K562 (cell line): Measurements from ENCODE around the gene CARMIL3. TPM values are rescaled to one million over a fixed set of nuclear protein-coding genes. Genes with fewer than 3 reads are reported as not detected.

Experiments used
- ATAC-seq: fragments of 200-7000 bp; cut with Tn5 transposase; 3 replicates; pipeline ENCODE4 v1.9.1; 2020; ENCODE audit warnings: moderate library complexity
- BruUV-seq: library from RNA; stranded (reverse); fragments of 400-500 nt; replicated peaks from 2 replicates; lab custom pipeline; 2021; lab: Mats Ljungman, UMichigan
- CTCF ChIA-PET: fragments of 300-600 bp; formaldehyde crosslinking; extraction: SDS; loops from one replicate; lab custom pipeline; 2021; ENCODE audit warnings: low intra/inter-chr PET ratio; lab: Yijun Ruan, JAX
- POLR2A ChIA-PET: fragments of 300-600, 350-650 bp; sonication (Branson Sonifier 250); formaldehyde crosslinking; extraction: SDS; loops from one replicate; lab custom pipeline; 2021; ENCODE audit warnings: antibody characterized with exemption, inconsistent platforms; lab: Yijun Ruan, JAX
- DNase-seq, 4 experiments: peaks; one replicate each; pipeline versions ENCODE4 v3.0.0 to v3.0.0-alpha.2; 2011 to 2018; ENCODE audit warnings: low spot score in 3 of 4, mixed read lengths in 3 of 4; ENCODE audit errors: extremely low read depth in 1 of 4
- FAIRE-seq: peaks from 2 replicates; lab custom pipeline; 2011; peaks lifted over from hg19 to GRCh38; lab: Jason Lieb, UNC
- H2AFZ ChIP-seq: 2 replicates; pipeline ENCODE4 v1.6.0; 2011; ENCODE audit warnings: low read depth, low read length, control low read depth, inconsistent platforms
- H3K27ac ChIP-seq: fragments of 200-600 bp; 3 replicates; pipeline ENCODE4 v1.8.0; 2011; ENCODE audit warnings: low read depth, mild to moderate bottlenecking, control low read depth, inconsistent platforms, low read length, moderate library complexity, mixed read lengths; ENCODE audit errors: extremely low read depth
- H3K27me3 ChIP-seq, 2 experiments: fragments of 300-600 bp in 1 of 2; 2 replicates in 1 of 2; 3 replicates in 1 of 2; pipeline versions ENCODE4 v1.6.0 to v1.8.0; 2011; ENCODE audit warnings: inconsistent platforms in 2 of 2, low read length in 2 of 2, mild to moderate bottlenecking in 1 of 2, mixed read lengths in 1 of 2, moderate library complexity in 1 of 2; ENCODE audit not compliant: control insufficient read depth in 2 of 2, insufficient read depth in 2 of 2
- H3K36me3 ChIP-seq: fragments of 300-600 bp; 3 replicates; pipeline ENCODE4 v1.8.0; 2011; ENCODE audit warnings: mild to moderate bottlenecking, low read length, inconsistent platforms; ENCODE audit not compliant: control insufficient read depth, insufficient read depth
- H3K4me1 ChIP-seq, 2 experiments: fragments of 200-600 bp in 1 of 2; replicated peaks in 1 of 2; 2 replicates in 1 of 2; 3 replicates in 1 of 2; pipeline versions ENCODE4 v1.5.1 to v1.8.0; 2011; ENCODE audit warnings: inconsistent platforms in 2 of 2, low read length in 2 of 2, mild to moderate bottlenecking in 1 of 2, mixed read lengths in 1 of 2, moderate library complexity in 1 of 2; ENCODE audit not compliant: control insufficient read depth in 2 of 2, insufficient read depth in 2 of 2
- H3K4me2 ChIP-seq: 2 replicates; pipeline ENCODE4 v1.6.1; 2011; ENCODE audit warnings: low read length, control low read depth, inconsistent platforms, mixed read lengths; ENCODE audit not compliant: insufficient read depth
- H3K4me3 ChIP-seq: fragments of 200-600 bp; sonication (generic), shearing (Covaris generic); 2 replicates; pipeline ENCODE4 v1.5.1; 2016; ENCODE audit warnings: control low read depth, inconsistent platforms
- H3K79me2 ChIP-seq: fragments of 200-600 bp; 3 replicates; pipeline ENCODE4 v1.8.0; 2011; ENCODE audit warnings: low read length, inconsistent platforms; ENCODE audit not compliant: control insufficient read depth, insufficient read depth
- H3K9ac ChIP-seq, 2 experiments: 2 replicates each; pipeline versions ENCODE4 v1.6.0 to v1.6.1; 2011; ENCODE audit warnings: low read depth in 2 of 2, low read length in 2 of 2, control low read depth in 1 of 2, inconsistent platforms in 1 of 2, mild to moderate bottlenecking in 1 of 2, mixed read lengths in 1 of 2; ENCODE audit not compliant: insufficient read depth in 1 of 2
- H3K9me1 ChIP-seq: one replicate; pipeline ENCODE4 v1.6.0; 2011; ENCODE audit warnings: inconsistent platforms, mild to moderate bottlenecking, low read length, moderate library complexity; ENCODE audit not compliant: control insufficient read depth, insufficient read depth
- H3K9me3 ChIP-seq: replicated peaks from 2 replicates; pipeline ENCODE4 v1.5.1; 2011; ENCODE audit warnings: low read depth, low read length, inconsistent platforms; ENCODE audit not compliant: control insufficient read depth, insufficient read depth
- H4K20me1 ChIP-seq: replicated peaks from 2 replicates; pipeline ENCODE4 v1.6.1; 2011; ENCODE audit warnings: low read length, inconsistent platforms, mixed read lengths; ENCODE audit not compliant: control insufficient read depth, insufficient read depth
- COPS2 ChIP-seq: fragments of 450-650 bp; conservative IDR thresholded peaks from 2 replicates; pipeline ENCODE4 v1.6.1; 2016; ENCODE audit warnings: mild to moderate bottlenecking, moderate library complexity
- CTCFL ChIP-seq: IDR thresholded peaks from 2 replicates; pipeline ENCODE4 v1.6.1; 2011; ENCODE audit warnings: borderline replicate concordance, low read depth, mild to moderate bottlenecking, moderate library complexity, low read length; ENCODE audit not compliant: insufficient read depth, poor library complexity, severe bottlenecking
- TBL1XR1 ChIP-seq, 2 experiments: IDR thresholded peaks; 2 replicates each; pipeline ENCODE4 v1.6.1; 2012; ENCODE audit warnings: improper control_type of control experiment in 2 of 2, low read length in 2 of 2, mild to moderate bottlenecking in 1 of 2
- ZFPM2 ChIP-seq: fragments of 250-450 bp; sonication (Bioruptor Pico); IDR thresholded peaks from 2 replicates; pipeline ENCODE4 v1.5.1; 2022; ENCODE audit warnings: mild to moderate bottlenecking
- ZNF561 ChIP-seq: fragments of 450-650 bp; formaldehyde crosslinking; conservative IDR thresholded peaks from 2 replicates; pipeline ENCODE4 v1.4.0; 2020; ENCODE audit warnings: mild to moderate bottlenecking, moderate library complexity
- WGBS: fragments of 100-300 bp; shearing (Covaris generic); methylation state at CpG from one replicate; pipeline ENCODE4 v1.1.6; 2016; ENCODE audit warnings: low coverage, mixed read lengths; ENCODE audit not compliant: insufficient coverage; ENCODE audit errors: missing lambda C conversion rate; 5-methylcytosine and 5-hydroxymethylcytosine counted together
- in situ Hi-C: fragments of 300-500 bp; cut with MboI; formaldehyde crosslinking; loops from 4 replicates; pipeline ENCODE4 v1.15.0; 2018; ENCODE audit warnings: inconsistent platforms, mixed read lengths
- intact Hi-C: fragments of 100-400 bp; cut with micrococcal nuclease; formaldehyde crosslinking; loops from 2 replicates; pipeline ENCODE4 v1.14.2; 2022
- polyA plus RNA-seq, 8 experiments: library from polyadenylated mRNA; depleted of rRNA in 4 of 8; stranded (reverse) in 5 of 8; unstranded in 3 of 8; fragments of >200 nt; fragmentation: Nextera tagmentation in 2 of 8; fragmentation: Illumina TruSeq in 1 of 8; extraction: Ambion mirVana in 2 of 8; extraction: Trizol in 1 of 8; gene quantifications; 2 replicates each; pipeline versions ENCODE4 v1.2.1 to v1.2.3, GENCODE V29; 2011 to 2014; ENCODE audit warnings: inconsistent platforms in 1 of 8, missing spikeins in 1 of 8
- total RNA-seq, 7 experiments: library from RNA; depleted of rRNA in 6 of 7; stranded (reverse); fragments of >200 nt in 6 of 7; fragmentation: Illumina TruSeq in 2 of 7; extraction: Trizol in 2 of 7; gene quantifications; 2 replicates each; pipeline versions ENCODE4 v1.2.1 to v1.2.3, GENCODE V29; 2011 to 2021; ENCODE audit warnings: low replicate concordance in 1 of 7

The CARMIL3 gene
- total and polyA plus RNA-seq, 9 of the 15 experiments (the other 6 are each of a cell fraction or from before 2014, with no cell fraction given) = 0.01 to 0.11 (median 0.05) TPM; not detected in 5

GRCh38 chr14:24110060-24110459 is 58.3 kb downstream of the CARMIL3 start:
- Histone ChIP-seq H3K27ac (no peak overlapping the region), H3K4me2 (no peak overlapping the region), H3K27me3 (no peaks in the 10 kb centered on the region), H3K9me1 (no peaks in the 10 kb centered on the region), H3K9ac (no peak overlapping the region), H4K20me1 (no peaks in the 10 kb centered on the region), H3K79me2 (peaks cover under 1% of the 10 kb centered on the region; the same call in 1 of the 3 replicates), H3K4me3 (no peak overlapping the region), H2AFZ (no peak overlapping the region), H3K36me3 (no peaks in the 10 kb centered on the region), H3K4me1 (peaks cover 0 to 8% of the 10 kb centered on the region in 2 experiments; a peak in 3 of 5 replicates), H3K9me3 (no peaks in the 10 kb centered on the region)
- 83% methylated on average over 8 of the region's 9 CpGs for WGBS
- no peak for DNase-seq
- in situ Hi-C loops = no loop called here
- BruUV-seq = no TSS peak
- ATAC-seq = no peak
- ChIA-PET POLR2A (interaction anchor here (1.3 to 1.5 kb wide), 3 partner anchors 15 to 41 kb away, joined by 3 to 4 read pairs (median 4); no protein-coding TSS in a partner anchor), CTCF (interaction anchor here (1.5 kb wide), 1 partner anchor 96 kb away, joined by 6 read pairs; no protein-coding TSS in a partner anchor)
- no peak for FAIRE-seq
- intact Hi-C loops = no loop called here
- TF ChIP-seq COPS2 = no peak
- TF ChIP-seq TBL1XR1 (IDR thresholded peaks at IDR 0.05; ENCODE audit: low read length in 2 of 2) = no peak
- no peak for TF ChIP-seq CTCFL
- TF ChIP-seq ZFPM2 (CRISPR knock-in tag) = no peak
- no peak for TF ChIP-seq ZNF561 (CRISPR knock-in tag)
- TF ChIP-seq, all 486 proteins: peak for 0
